Skin epidermis (tissue), 12 donors: ENCODE measurements around the gene SLIRP.
"Not testable (repeated sequence)": the region's sequence is repeated elsewhere in the genome, so short reads cannot be mapped to it uniquely, and the experiment has no call there.

Experiments
- H3K27ac ChIP-seq, 21 experiments: fragments of 200-600 bp; sonication (generic) in 11 of 21; one replicate each; pipeline ENCODE4 v1.5.0; 2020; ENCODE audit warnings: mild to moderate bottlenecking in 3 of 21, inconsistent platforms in 2 of 21, moderate library complexity in 2 of 21
- H3K4me3 ChIP-seq, 7 experiments: fragments of 200-600 bp; sonication (generic) in 2 of 7; one replicate each; pipeline ENCODE4 v1.5.0; 2020; ENCODE audit warnings: inconsistent platforms in 2 of 7, mild to moderate bottlenecking in 2 of 7, moderate library complexity in 1 of 7

SLIRP gene

GRCh38 chr14:77738559-77739250 lies 30.8 kb downstream of the SLIRP start:
- H3K27ac ChIP-seq, result peak overlapping the region in 5 of 21 experiments; percentile 20 to 69 (median 40)
- no peak overlapping the region for H3K4me3 ChIP-seq

GRCh38 chr14:77741438-77741837 lies 33.5 kb downstream of the SLIRP start:
- Histone ChIP-seq H3K4me3 (no peak overlapping the region), H3K27ac (no peak overlapping the region)

DNA sequence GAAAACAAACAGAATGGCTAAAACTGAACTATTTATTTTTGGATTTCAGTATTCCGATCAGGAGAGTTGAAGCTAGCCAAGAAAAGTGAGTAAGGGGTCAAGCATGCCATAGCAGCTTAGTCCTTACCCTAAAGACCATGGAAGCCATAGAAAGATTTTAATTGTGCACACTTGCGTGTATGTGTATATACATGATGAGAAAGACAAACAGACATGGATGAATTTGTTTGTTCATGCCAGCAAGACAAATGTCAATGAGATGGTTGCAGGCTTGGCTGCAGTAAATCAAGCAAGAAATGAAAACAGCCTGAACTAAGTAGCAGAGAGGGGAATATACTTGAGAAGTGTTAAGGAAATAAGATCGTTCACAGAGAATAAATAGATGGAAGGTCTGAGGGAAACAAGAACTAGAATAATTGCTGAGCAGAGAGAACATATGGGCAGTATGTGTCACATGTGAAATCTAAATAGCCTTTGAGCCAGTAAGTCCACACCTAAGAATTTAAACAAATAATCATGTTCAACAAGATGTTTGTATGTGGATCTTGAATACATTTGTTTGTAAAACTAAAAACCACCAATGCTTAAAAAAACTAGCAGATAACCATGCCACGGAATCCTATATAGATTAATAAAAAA lies 38.3 kb downstream of the SLIRP start:
- no peak overlapping the region for H3K27ac ChIP-seq

DNA sequence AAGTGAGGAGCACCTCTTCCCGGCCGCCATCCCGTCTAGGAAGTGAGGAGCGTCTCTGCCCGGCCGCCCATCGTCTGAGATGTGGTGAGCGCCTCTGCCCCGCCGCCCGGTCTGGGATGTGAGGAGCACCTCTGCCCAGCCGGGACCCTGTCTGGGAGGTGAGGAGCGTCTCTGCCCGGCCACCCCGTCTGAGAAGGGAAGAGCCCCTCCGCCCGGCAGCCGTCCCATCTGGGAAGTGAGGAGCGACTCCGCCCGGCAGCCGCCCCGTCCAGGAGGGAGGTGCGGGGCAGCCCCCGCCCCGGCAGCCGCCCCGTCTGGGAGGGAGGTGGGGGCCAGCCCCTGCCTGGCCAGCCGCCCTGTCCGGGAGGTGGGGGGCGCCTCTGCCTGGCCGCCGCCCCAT lies 39.5 kb downstream of the SLIRP start:
- H3K27ac ChIP-seq, result not testable (repeated sequence)

More for the DNA sequence above, 38.3 kb downstream of the SLIRP start:
- H3K4me3 ChIP-seq, result no peak overlapping the region

GRCh38 chr14:77752266-77752665 lies 44.4 kb downstream of the SLIRP start:
- Histone ChIP-seq H3K27ac (no peak overlapping the region), H3K4me3 (no peak overlapping the region)

More for the DNA sequence above, 39.5 kb downstream of the SLIRP start:
- not testable (repeated sequence) for H3K4me3 ChIP-seq

DNA sequence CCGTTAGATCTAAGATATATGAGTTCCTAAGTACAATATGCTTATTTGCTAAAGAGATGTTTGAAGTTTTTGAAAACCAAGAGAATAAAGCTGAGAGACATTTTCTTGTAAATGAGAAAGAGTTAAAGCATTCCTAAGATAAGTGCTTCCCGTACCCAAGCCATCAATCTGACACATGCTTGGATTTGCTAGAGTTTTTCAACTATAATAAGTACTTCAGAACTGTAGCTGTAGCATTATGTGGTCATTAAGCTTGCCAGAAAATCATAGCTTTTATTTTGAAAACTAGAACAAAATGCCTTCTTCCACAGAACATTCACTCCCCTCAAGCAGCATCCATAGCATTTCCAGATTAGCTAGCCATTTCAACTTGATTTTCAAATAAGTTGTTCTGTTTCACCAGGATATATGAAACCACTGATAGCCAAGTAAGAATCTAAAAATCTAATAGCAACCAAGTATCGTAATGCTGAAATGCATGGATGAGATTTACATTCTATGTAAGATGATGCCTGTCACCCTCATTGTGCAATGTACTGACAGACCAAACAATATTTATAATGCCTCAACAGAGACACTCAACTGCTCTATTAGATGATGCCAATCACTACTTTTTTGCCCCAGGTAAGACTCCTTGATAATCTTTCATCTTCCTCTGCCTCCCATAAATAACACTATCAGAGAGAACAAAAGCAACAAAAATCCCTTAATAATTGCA lies 45.1 kb downstream of the SLIRP start:
- no peak overlapping the region for H3K27ac ChIP-seq

DNA sequence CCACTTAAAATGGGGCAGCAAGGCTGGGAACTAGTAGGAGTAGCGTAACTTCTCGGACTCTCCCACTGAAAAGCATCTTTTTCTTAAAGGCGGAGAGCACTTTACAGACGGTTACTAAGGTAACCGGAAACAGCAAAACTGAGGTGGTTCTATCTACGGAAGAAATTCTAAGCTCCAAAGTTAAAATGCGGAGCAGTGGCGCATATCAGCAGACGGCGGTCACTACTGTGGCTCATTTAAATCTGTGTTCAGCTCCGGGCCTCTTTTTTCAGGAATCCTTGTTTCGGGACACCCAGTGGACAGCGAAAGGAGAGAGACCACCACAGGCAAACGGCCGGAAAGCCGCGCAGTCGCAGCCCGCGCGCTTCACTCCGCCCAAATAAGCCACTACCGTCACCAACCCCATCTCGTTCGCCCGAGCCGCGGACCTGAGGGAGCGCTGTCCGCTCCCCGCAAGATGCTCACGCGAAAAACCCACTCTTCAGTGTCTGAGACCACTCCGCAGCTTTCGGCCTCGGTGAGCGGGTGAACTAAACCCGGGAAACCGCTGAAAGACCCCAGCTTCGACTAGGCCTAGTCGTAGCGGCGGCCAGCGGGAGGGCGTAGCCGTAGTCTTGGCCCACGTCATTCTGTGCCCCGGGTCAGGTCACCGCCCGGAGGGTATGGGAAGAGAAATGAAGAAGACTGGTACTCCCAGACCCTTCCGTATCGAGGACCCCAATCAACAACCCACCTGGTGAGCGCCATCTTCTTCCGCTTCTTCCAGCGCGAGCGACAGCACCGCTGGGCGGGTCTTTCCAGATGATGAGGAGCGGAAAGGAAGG lies 52.7 kb downstream of the SLIRP start, which contains the start of gene SNW1:
Gene SNW1, minus strand, starts transcription at position 776 of the 824 bp plus-strand sequence. Its CDS starts 29 bp downstream, at position 747.
- peak within 1 kb of the TSS; percentile 82 to 98 (median 91) for H3K27ac ChIP-seq
- peak within 1 kb of the TSS; percentile 71 to 100 (median 80) for H3K4me3 ChIP-seq

More for the DNA sequence above, 45.1 kb downstream of the SLIRP start:
- H3K4me3 ChIP-seq, result no peak overlapping the region

- peak overlapping the region in 19 of 21 experiments; percentile 7 to 98 (median 91) for H3K27ac ChIP-seq
- H3K4me3 ChIP-seq, result peak overlapping the region; percentile 71 to 100 (median 80)
Observed at GRCh38 chr14:77761205-77761931, 53.5 kb downstream of the SLIRP start.

- Histone ChIP-seq H3K4me3 (no peak overlapping the region), H3K27ac (no peak overlapping the region)
Observed at GRCh38 chr14:77763316-77763715, 55.4 kb downstream of the SLIRP start.

- Histone ChIP-seq H3K27ac (no peak overlapping the region), H3K4me3 (no peak overlapping the region)
Observed at GRCh38 chr14:77763978-77764377, 56.1 kb downstream of the SLIRP start.
